NCI-H446 treated with DMSO at 0.1 percent for 48 hours (cell line): ENCODE results near the gene TLR5.
"Not testable (repeated sequence)": the region's sequence is repeated elsewhere in the genome, so short reads cannot be mapped to it uniquely, and the experiment has no call there.

Experiments
- DNase-seq: peaks from one replicate; lab custom pipeline; 2025; lab: John Stamatoyannopoulos, UW

The TLR5 gene, protein sequence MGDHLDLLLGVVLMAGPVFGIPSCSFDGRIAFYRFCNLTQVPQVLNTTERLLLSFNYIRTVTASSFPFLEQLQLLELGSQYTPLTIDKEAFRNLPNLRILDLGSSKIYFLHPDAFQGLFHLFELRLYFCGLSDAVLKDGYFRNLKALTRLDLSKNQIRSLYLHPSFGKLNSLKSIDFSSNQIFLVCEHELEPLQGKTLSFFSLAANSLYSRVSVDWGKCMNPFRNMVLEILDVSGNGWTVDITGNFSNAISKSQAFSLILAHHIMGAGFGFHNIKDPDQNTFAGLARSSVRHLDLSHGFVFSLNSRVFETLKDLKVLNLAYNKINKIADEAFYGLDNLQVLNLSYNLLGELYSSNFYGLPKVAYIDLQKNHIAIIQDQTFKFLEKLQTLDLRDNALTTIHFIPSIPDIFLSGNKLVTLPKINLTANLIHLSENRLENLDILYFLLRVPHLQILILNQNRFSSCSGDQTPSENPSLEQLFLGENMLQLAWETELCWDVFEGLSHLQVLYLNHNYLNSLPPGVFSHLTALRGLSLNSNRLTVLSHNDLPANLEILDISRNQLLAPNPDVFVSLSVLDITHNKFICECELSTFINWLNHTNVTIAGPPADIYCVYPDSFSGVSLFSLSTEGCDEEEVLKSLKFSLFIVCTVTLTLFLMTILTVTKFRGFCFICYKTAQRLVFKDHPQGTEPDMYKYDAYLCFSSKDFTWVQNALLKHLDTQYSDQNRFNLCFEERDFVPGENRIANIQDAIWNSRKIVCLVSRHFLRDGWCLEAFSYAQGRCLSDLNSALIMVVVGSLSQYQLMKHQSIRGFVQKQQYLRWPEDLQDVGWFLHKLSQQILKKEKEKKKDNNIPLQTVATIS

GRCh38 chr1:223142795-223143536 lies at the start of gene TLR5:
Gene TLR5, minus strand, starts transcription at chr1:223143248. Its CDS starts 30,217 bp downstream, at chr1:223113031.
- DNase-seq: peak; percentile 68

- no peak for DNase-seq
These were observed 47.1 kb upstream of the TLR5 start for GRCh38 chr1:223189903-223190724.

DNA sequence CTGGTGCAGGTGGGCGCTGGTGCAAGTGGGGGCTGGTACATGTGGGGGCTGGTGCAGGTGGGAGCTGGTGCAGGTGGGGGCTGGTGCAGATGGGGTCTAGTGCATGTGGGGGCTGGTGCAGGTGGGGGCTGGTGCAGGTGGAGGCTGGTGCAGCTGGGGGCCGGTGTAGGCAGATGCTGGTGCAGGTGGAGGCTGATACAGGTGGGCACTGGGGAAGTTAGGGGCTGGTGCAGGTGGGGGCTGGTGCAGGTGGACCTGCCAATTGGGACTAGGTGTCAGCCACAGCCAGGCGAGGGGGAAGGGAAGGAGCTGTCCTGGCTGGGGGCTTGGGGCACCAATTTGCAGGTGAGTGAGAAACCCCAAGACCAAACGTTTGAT lies 46.5 kb upstream of the TLR5 start:
- no peak for DNase-seq

GRCh38 chr1:223188618-223189356 lies 45.7 kb upstream of the TLR5 start:
- no peak for DNase-seq

GRCh38 chr1:223186800-223187199 lies 43.8 kb upstream of the TLR5 start:
- no peak for DNase-seq

DNA sequence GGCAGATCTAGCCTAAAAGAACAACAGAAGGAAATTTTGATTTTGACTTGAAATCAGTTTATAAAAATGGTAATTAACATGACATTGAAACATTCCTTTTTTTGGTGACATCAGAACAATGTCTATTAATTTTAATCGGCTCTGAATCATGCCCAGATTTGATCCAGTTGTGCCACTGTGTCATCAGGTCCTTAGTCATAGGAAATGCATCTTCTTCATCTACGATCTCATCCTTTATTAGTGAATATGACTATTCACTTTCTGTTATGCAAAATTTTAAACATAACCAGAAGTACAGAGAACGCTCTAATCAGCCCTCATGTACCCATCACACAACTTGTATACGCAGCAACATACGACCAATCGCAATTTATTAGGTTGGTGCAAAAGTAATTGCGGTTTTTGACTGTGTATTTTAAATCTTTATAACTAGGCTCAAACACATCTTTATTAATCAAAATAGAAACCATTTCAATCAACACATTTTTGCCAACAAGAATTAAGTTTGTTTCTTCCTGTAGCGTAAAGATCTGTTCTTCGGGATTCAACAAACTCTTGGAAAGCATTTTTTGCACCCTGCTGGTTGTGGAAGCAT lies 40.3 kb upstream of the TLR5 start:
- DNase-seq: no peak

DNA sequence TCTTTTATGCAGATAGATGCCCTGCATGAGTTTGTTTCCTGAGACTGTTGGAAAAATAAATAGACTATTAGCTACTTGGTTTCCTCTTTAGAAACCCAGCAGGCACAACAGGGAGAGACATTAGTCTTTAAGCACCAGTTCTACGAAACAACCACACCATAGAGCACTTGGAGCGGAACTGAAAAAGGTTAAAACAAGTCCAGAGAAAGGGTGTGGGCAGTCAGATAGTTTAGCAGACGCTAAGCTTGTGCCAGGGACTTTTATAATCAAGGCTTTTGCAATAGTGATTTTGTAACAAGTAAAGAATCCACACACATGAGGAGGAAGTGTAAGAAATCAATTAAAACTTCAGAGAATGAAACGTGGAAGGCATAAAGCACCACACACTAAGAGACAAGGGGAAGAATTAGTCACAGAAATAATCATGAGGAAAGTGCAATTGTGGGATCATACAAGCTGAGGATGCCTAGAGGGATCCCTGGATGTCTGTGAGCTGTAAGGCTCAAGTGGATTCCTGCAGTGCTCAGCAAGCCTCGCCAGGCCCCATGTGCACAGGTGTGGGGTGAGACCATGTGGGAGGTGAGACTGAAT lies 37.8 kb upstream of the TLR5 start:
- no peak for DNase-seq

DNA sequence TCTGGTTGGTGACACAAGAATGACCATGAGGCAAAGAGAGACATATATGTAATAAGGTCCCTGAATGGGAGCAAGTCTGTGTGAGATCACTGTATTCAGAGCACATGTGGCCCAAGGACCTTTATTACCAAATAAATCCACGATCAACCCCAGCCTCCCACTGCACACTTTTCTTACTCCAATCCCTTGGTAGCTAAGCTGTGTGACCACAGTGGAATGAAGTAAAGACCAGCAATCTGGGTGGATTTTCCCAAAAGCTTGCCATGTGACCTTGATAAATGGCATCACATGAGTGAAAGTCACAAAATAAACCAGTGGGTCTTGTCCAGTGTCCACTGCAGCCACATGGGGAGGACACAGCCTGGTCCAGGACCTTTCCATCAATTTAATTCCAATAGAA lies 36.7 kb upstream of the TLR5 start:
- no peak for DNase-seq

- DNase-seq: no peak
These were observed 36.2 kb upstream of the TLR5 start for GRCh38 chr1:223179280-223179679.

GRCh38 chr1:223177681-223178080 lies 34.6 kb upstream of the TLR5 start:
- DNase-seq: no peak

DNA sequence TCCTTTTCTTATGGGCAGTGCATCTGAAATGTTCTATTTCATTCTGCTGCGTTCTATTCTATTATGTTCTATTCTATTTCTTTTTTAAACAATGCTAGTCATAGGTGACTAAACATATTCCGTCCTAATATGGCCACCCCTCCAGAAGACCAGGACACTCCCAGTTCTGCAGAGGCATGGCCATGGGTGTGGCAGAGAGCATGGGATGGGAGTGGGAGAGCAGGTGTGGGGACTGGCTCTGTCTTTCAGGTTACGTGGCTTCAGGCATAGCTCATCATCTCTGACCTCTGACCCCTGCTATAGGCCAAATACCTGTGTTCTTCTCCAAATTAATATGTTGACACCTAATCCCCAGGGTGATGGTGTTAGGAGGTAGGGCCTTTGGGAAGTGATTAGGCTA lies 33.4 kb upstream of the TLR5 start:
- no peak for DNase-seq

GRCh38 chr1:223175633-223176032 lies 32.6 kb upstream of the TLR5 start:
- no peak for DNase-seq

DNA sequence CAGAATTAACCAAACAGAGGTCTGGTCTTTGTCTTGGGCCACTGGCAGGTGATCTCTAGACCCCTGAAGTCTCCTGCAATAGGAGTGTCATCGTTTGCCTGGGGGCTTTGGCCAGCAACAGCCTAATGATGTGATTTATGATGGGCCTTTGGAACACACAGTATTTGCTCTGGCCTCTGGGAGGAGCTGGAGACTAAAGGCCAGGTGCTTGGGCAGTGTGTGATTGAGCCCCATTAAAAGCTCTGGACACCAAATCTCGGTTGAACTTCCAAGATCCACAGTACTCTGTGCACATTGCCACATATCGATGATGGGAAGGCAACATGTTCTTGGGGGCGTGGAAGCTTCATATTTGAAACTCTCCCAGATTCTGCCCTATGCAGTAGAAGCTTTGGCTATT lies 32.0 kb upstream of the TLR5 start:
- no peak for DNase-seq

DNA sequence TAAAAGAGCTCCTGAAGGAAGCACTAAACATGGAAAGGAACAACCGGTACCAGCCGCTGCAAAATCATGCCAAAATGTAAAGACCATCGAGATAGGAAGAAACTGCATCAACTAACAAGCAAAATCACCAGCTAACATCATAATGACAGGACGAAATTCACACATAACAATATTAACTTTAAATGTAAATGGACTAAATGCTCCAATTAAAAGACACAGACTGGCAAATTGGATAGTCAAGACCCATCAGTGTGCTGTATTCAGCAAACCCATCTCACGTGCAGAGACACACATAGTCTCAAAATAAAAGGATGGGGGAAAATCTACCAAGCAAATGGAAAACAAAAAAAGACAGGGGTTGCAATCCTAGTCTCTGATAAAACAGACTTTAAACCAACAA lies 26.4 kb upstream of the TLR5 start:
- DNase-seq: not testable (repeated sequence)

- DNase-seq: no peak
These were observed 18.3 kb upstream of the TLR5 start for GRCh38 chr1:223161321-223161720.

- no peak for DNase-seq
These were observed 13.3 kb upstream of the TLR5 start for GRCh38 chr1:223156343-223156742.

- DNase-seq: no peak
These were observed 12.1 kb upstream of the TLR5 start for GRCh38 chr1:223155153-223155552.

DNA sequence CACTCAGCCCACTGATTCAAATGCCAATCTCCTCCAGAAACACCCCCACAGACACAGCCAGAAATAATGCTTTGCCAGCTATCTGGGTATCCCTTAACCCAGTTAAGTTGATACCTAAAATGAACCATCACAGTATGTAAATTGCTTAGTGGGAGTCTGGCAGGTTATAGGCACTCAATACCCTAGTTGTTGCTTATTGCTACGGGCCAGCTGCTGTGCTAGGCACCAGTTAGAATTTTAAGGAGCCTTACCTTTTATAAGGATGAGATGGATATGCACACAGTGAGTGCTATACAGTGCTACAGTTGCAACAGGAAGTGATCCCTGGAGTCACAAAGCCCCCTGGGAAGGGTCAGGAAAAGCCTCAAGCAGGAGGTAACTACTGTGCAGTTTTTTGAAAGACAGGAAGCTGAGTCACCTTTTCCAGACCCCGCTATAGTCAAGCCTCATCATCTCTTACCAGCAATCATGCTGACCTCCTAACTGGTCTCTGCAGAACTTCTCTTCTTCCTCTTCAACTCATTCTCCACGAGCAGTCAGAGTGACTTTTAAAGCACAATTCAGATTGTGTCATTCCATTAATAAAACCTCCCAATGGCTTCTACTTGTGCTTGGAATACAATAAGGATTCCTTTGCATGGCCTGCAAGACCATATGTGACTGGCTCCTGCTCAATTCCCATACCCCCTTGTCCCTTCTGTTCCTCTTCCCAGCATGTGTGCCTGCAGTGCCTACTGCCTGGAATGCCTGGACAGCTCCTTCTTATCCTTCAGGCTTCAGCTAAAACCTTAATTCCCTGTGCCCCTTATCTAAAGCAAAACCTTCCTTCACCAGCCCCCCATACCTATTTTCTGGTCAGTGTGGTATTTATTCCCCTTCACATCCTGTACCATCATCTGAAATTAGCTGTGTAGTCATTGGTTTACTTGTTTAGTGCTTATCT lies 10.4 kb upstream of the TLR5 start:
- DNase-seq: no peak

DNA sequence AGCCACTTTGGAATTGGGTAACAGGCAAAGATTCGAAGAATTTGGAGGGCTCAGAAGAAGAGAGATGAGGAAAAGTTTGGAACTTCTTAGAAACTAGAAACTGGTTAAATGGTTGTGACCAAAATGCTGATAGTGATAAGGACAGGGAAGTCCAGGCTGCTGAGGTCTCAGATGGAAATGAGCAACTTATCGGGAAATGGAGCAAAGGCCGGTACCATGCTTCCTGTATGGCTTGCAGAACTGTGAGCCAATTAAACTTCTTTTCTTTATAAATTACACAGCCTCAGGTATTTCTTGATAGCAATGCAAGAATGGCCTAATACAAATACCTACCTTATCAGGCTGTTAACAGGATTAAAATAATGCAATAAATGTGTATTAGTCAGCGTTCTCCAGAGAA lies 9.4 kb upstream of the TLR5 start:
- DNase-seq: no peak
